Right hindlimb (tissue), 1 donor: Measurements from ENCODE around the gene CCDC91.

Experiments used
- DNase-seq: peaks from one replicate; pipeline ENCODE4 v3.0.0-alpha.2; 2018

Gene CCDC91

DNA sequence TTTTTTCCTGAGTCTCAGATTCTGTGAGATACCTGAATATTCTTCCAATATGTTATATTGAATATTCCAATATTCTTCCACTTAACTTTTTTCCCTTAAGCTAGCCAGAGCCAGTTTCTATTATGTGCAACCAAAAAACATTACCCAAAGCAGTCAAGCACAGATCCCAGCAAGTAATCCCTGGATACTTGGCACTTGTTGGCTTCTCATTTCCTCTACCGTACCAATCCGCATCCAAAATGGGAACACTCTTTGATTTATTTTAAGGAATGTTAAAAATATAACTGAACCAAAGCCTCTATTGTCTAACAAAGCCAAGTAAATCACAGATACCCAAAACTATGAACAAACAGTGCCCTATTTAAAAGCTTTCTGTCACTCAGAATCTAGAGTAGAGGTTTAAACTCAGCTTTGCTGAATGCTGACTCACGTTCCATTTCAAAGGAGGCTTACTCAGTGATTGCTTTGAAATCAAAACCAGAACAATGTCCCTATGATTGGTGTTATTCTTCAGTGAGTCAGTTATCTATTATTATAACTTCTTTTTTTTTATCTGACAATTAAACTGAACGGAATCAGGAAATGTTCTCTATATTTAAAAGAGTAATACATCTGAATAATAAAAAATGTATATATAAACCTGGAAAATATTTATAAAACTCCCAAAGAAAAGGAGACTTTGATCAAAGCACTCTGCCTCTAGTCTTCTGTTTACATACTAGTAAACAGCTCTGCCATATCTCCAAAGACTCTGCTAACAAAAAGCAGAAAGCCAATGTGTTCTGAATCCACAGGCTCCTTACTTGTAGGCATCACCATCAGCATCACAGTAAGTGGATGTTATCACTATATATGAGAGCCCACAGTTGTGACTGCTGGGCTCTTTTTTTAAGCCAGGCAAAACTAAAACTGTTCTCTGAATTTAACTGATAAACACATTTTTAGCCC is 360.8 kb downstream of the CCDC91 start:
- no peak for DNase-seq

DNA sequence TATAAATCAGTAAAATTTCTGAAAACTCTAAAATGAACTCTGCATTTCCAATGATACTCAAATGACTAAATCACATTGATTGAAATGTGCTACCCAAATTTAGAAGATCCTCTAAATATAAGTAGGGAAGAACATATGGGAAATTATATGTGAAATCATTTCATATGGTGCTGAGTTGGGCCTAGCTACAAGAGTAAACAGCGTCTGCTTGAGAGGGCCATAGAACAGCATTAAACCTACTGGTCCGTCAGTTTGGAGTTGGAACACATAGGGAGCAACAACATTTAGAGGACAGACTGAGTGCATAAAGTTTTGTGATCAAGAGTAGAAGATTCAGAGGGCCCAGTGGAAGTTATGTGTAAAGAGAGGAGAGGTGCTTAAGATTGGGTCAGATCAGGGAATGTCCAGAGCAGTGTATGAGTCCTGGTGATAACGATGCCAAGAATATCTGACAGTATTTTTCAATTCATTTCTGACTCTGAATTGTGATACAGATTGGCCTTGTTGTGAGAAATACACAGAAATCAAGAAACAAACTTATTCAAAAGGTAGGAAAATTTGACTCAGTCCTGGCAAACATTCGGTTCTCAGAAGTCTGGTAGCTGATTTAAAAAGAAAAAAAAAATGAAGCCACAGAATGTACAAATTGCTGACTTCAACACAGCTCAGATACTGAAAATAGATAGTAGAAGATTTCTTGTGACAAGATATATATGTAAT is 362.2 kb downstream of the CCDC91 start:
- DNase-seq, result no peak

DNA sequence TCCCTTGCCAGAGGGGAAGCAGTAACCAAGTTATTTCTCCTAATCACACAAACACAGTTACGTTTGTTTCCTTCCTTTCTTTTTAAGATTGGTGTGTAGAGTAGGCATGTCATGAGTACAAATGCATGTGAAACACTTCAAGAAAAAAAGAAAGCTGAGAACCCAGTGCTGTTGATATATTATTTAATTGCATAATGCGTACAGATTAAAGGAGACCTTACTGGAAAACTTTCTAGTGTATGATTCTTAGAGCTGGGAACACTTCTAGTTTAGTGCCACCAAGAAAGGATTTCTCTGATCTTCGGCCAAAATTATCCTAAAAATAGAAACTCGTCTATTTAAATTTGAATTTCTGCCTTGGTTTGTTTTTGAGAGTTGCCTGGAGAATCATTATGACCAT is 365.5 kb downstream of the CCDC91 start:
- DNase-seq, result no peak

DNA sequence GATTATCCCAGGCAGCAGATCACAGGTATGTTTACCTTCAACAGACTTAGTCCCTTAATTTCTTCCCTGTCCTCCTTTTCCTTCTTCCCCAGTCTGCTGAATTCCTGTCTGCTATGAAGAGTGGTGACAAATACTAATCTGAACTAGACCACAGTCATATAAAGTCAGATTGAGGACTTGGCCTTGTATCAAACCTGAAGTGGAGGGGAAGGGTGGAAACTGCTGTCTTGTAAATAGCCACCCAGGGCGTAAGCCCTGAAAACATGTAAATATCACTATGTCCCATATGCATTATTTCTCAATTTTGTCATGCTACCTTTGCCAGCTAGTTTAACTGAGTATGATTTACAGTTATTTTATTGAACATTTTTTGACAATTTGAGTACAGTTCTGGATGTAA is 368.0 kb downstream of the CCDC91 start:
- no peak for DNase-seq

DNA sequence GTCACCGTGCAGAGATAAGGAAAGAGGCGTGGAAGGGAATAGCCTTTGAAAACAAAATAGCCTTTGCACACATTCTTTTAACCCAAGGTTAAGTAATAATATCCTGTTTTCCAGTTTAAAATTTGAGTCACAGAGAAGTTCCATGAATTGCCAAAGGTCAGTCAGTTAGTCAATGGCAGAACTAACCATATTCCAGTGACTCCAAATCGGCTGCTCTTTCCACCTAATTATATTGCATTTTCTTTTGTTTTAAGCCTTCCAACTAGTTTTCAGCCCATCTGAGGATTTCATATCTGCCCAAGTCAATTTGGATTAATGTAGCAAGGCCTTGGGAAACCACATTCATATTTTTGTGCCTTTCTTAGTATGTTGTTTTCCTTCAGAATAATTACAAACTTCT is 373.0 kb downstream of the CCDC91 start:
- DNase-seq, result no peak

DNA sequence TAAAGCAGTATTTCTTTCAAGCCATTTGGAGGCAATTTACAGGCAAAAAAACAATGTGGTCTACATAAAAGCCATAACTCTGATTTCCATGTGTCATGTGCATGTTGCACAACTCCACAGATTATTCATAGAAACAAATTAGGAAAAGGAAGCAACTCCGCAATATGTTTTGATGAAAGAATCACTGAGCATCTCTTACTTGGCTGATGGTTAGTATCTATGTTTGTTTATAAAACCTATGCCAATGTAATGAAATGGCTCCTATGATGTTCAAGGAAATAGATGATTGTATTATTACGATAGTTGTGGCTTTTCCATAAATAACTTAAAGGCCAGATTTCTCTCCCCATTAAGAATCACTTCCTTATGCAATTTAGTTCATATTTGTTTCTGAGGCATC is 373.7 kb downstream of the CCDC91 start:
- DNase-seq, result no peak

DNA sequence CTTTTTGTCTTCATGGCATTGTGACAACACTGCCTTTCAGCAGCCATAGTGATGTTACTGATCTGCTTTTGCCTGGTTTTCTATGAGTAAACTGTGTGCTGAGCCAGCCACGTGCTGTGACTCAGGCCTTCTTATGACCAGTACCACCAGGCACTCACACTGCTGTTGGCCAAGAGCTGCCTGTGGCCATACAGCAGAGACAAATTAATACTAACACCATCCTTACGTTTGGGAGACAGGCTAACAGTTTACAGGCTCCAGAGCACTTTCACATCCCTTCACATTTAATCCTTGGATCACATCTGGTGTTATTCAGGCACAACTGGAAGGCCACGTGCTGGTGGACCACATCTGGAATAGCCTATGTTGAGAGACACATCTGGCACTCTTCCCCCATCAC is 377.9 kb downstream of the CCDC91 start:
- DNase-seq, result no peak

DNA sequence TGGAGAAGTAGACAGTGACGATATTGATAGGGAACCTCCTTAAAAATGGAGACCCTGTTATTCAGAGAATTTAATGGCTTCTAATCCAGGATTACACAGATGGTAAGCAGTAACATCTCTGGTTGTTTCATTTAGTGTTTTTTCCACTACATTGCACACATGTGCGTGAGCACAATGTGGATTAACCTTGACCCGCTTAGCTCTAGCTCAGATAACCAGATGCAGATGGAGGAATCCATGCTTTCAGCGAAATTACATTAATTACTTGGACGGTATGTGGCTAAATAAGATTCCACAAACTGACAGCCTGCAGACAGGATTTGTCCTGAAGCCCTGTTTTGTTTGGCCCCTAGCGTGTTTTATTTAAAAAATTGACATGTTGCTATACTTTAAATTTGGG is 378.4 kb downstream of the CCDC91 start:
- no peak for DNase-seq

DNA sequence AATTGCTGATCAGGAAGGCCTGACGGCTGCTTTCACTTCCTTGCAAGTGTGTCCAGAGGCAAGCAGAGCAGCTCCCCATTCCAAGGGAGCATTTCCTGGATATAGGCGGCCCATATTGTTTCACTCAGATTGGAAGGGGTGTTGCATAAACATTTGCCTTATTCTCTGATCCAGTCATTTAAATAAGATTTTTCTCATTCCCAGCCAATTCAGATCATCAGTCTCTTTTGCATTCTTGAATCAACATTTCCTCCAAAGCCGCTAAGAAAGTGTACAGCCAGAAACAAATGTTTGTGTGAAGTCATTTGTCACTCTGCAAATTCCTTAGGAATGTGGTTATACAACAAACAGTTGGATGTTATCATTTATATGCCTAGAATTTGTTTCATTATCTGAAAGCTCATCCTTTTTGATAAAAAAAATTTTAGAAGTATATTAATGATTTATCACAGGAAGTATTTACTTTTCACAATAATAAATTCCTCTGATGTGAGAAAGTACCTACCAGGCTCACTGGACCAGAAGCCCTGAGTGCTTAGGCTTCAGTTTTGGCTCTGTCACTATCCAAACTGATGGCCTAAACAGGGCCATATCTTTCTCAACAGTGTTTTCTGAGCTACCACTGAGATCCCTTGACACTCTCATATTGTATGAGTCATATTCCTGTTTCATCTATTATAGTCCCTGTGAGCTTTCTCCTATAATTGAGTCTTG is 379.6 kb downstream of the CCDC91 start:
- no peak for DNase-seq

DNA sequence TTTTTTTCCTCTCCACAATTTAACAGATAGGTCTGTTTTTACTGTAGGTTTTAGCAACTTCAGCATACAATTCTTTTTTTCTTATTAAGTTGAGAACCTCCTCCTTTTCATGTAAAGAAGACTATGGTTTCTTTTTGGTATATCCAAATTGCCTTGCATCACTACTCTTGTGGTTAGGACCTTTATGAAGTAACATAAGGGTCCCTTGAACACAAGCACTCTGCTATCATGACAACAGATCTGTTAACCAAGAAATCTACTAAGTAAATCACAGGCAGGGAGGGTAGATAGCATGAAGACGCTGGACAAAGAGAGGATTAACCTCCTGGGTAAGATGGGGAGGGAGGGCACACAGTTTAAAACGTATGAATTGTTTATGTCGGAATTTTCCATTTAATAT is 380.6 kb downstream of the CCDC91 start:
- no peak for DNase-seq

DNA sequence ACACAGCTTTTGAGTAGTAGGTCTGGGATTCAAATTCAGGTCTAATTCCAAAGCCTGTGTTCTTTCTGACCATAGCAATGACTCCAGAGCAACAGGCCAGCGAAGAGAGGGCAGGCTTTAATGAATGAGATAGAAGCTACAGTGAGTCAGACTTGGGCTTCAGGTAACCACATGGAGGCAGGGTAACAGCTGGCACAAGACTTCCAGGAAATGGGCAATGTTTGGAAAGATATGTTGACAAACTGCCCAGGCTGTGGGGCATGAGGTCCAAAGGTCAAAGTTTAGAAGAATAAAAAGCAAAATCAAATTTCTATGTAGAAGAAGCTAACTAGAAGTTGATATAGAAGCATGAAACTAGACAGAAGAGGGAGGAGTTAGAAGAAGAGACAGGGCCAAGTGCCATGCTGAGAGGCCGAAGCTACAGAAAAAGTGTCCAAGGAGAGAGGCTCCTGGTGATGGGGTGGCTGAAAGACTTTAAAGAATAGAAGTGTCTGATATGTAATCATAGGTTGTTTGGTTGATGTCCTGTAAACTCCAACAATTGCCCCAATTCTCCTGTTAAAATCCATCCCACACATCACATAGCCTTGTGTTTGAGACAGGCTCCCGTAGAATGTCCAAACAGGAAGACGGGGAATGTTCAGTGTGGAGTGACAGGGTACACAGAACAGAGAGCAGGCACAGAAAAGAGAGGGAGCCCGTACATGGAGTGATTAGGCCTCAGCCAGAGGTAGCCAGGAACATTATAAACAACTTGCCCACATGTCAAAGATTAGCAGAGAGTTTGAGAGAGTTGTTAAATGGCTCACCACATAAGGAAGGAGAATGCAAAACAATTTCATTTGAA is 384.7 kb downstream of the CCDC91 start:
- DNase-seq, result no peak

DNA sequence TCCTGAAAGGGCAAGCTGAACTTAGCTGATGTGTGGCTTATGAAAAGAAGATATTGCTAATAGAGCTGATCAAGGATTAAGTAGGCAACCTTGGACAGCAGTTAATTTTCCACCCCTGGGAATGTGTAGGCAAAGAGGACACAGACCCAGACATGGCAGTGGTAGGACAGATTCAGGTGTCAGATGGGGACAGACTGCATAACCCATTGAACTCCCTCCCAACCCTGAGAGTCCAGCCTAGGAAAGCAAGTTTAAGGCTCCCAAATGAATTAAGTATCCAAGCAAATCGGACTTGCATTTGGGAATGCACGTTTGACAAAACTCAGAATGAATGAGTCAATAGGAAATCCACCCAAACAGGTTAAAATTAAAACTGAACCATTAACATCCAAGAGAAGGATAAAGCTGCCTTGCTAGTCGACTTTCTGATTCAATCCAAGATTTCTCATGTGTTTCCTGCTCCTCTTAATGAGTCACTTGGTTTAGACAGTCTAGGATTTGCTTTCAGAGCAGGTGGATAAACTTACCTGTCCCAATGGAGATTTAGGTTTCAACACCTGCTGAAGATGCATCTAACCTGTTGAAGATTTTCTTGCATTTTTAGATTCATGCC is 385.4 kb downstream of the CCDC91 start:
- no peak for DNase-seq

DNA sequence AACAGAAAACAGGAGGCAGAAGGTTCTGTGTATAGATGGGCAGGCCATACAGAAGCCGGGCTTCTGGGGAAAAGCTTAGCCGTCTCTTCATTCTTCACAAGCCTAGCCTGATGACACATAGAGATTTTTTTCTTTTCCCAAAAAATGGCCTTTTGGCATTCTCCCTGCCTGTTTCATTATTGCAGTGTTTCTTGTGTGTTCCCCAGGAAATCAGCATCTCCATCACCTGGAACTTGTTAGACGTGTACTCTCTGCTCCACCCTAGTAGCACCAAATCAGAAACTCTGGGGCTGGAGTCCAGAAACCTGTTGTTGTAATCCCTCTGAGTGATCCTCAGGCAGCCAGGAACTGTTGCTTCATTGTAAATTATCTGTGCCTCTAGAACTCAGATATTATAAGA is 388.1 kb downstream of the CCDC91 start:
- no peak for DNase-seq

DNA sequence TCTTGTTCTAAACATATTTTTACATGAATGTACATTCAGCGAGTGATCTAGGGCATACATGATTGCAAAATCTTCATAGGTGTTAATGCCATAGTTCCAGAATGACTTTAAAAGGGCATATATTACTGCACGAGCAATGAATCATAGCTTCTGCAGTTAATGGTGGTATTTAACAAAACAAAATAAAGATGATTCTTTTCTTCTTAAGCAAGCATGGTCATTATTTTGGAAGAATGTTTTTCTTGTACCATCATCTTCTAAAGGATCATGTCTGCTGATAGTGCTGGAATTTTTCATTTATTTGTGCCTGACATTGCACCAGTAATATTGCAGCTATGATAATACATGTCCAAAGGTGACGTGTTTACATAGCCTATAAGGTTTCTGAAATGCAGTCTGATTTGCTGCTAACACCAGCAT is 388.6 kb downstream of the CCDC91 start:
- DNase-seq, result no peak

DNA sequence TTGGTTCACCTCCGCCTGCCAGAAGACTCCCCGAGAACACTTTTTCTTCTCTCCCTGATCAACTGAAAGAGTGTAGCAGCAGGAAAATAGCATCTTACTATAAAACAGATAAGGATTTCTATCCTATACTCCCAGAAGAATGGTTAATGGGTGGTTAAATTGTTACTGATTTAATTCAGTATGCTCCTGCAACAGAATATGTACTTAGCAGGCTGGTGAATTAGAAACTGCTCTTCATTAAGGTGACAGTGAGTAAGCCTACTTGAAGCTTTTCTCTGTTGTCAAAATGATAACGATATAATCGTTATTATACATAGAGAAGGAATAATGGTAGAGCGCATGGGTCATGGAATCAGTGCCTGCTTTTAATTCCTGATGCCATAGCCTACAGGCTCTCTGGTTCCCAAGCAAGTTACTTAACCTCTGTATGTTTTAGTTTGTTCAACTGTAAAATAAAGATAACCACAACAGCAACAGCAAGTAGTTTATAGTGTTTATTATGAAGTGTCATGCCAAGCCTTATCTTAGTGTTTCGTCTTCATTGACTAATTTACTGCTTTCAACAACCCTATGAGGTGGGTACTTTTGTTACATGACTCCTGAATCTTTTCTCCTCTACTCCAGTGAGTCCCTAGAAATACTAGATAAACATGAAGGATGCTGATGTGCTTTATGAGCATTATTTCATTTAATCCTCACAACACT is 392.6 kb downstream of the CCDC91 start:
- DNase-seq, result no peak

DNA sequence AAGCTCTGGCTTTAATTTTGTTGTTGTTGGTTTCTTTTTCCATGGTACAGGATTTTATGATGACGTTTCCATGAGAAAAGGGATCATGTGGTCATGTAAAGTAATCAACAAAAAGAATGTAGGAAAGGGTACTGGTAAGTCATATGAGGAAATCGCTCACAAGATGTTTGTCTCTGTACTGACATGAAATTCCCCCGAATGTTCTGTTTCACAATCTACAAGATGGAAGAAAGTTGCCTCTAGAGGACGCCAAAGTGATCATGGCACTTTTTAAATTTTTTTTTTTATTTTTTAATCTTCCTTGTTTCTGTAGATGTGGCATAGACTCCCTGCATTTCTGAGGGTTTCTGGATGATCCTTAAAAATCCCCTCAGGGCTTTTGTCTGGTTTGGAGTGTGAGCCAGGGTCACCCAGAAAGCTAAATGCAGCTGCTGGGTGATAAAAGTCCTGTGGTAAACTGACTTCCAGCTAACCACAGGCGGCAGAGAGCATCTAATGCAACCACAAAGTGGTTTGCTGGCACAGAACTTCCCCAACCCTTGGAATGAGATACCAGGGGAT is 393.5 kb downstream of the CCDC91 start:
- DNase-seq, result no peak

DNA sequence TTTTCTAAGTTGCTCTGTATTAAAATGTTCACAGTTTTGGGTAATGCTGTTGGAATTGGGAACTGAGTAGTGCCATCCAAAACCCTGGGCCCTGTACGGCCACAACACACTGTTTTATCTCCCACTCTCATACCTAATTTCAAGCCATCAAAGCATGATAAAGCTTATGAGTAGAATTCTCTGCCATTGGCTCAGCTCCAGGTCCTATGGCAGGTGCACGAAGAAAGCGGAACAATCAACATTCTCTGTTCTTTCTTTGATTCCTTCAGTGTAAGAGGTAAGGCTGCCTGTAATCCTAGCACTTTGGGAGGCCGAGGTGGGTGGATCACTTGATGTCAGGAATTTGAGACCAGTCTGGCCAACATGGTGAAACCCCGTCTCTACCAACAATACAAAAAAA is 394.9 kb downstream of the CCDC91 start:
- no peak for DNase-seq

DNA sequence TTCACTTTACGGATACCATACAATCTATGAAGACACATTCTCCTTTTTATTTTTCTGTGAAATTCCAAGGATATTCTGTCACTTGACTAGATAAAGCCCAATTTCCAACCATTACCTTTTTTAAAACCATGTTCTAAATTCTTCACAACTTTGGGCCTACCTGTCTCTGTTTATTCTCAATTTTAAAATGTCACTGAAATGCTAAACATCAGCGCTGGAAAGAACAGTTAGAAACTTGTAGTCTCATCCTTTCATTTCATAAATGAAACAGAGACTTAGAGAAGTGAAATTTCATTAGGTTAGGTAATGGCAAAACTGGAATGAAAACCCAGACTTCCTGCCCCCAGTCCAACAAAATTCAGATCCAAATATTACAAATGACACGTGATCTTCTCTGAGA is 396.2 kb downstream of the CCDC91 start:
- no peak for DNase-seq

DNA sequence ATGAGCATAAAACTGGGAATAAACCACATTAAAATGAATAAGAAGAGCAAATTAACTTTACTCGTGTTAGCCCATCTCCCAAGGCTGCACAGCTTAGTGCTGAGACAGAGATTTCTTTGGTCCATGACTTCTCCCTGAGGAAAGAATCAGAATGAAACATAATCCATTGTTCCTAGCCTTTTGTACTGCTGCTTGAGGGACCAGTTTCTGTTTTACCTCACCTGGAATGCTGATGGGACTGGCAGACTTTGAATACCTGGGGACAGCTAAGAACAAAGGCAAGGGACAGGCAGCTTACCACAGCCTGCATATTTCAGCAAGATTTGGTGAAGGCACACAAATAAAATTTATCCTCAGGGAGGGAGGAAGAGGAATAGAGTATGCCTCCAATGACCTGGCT is 401.6 kb downstream of the CCDC91 start:
- no peak for DNase-seq
